ENCODE measurements around the gene NCSTN. TPM values are rescaled to one million over a fixed set of nuclear protein-coding genes. Genes with fewer than 3 reads are reported as not detected.
A peak's percentile ranks its signal among the peaks of the same experiment; 100 is the strongest.

NCSTN gene
- polyA plus RNA-seq, 3 donors = 125 to 238 (median 145) TPM

Small RNA genes lying within 50 kb of the gene (small RNA-seq; reads per million reads assigned to genes)
- not detected for gene RF00019 (ENCODE audit: insufficient read length, low read depth)
- gene RNU4-42P (ENCODE audit: insufficient read length, low read depth) = 5.2 reads per million, percentile 52 among the genes with 10 or more reads in this experiment

Other genes with a start within 250 kb of the NCSTN start
- 10 to 100 TPM in 2 of 3 donors, 1 to 10 TPM in 1; 9.6 to 23.9 (median 10.8) TPM for gene IGSF8, start 244.8 kb upstream of the NCSTN start, polyA plus RNA-seq
- gene ATP1A2, start 227.6 kb upstream of the NCSTN start, polyA plus RNA-seq = under 1 TPM in 1 of 3 donors, not detected in 2; 0.03 TPM
- 10 to 100 TPM in 1 of 3 donors, under 1 TPM in 1, not detected in 1; 1.00 to 16.0 TPM for gene ATP1A4, start 191.8 kb upstream of the NCSTN start, polyA plus RNA-seq
- gene CASQ1, start 152.8 kb upstream of the NCSTN start, polyA plus RNA-seq = 10 to 100 TPM in 1 of 3 donors, under 1 TPM in 1, not detected in 1; 0.09 to 11.1 TPM
- 100 to 1,000 TPM in 1 of 3 donors, 10 to 100 TPM in 2; 23.6 to 163 (median 38.1) TPM for gene PEA15, start 138.0 kb upstream of the NCSTN start, polyA plus RNA-seq
- 100 to 1,000 TPM in 1 of 3 donors, 10 to 100 TPM in 2; 35.5 to 205 (median 44.6) TPM for gene DCAF8, start 80.8 kb upstream of the NCSTN start, polyA plus RNA-seq
- gene PEX19, start 58.2 kb upstream of the NCSTN start, polyA plus RNA-seq = 10 to 100 TPM; 17.4 to 38.2 (median 37.4) TPM
- 100 to 1,000 TPM in 2 of 3 donors, 10 to 100 TPM in 1; 76.7 to 199 (median 195) TPM for gene COPA, start 133 bp upstream of the NCSTN start, polyA plus RNA-seq
- 1 to 10 TPM in 1 of 3 donors, not detected in 2; 1.0 TPM for gene NHLH1, start 23.7 kb downstream of the NCSTN start, polyA plus RNA-seq
- under 1 TPM in 1 of 3 donors, not detected in 2; 0.01 TPM for gene VANGL2, start 57.2 kb downstream of the NCSTN start, polyA plus RNA-seq
- under 1 TPM; 0.32 to 0.72 (median 0.50) TPM for gene SLAMF6, start 179.9 kb downstream of the NCSTN start, polyA plus RNA-seq
- 10 to 100 TPM; 14.5 to 33.5 (median 31.8) TPM for gene CD84, start 236.1 kb downstream of the NCSTN start, polyA plus RNA-seq

Measured in CD14-positive monocyte (primary cell).